Tibial nerve (tissue), 3 donors: ENCODE measurements around the gene MBTPS2.

Source experiments
- CTCF ChIP-seq, 5 experiments: fragments of 200-600 bp in 3 of 5; fragments of 450-650 bp in 2 of 5; sonication (generic) in 3 of 5; IDR thresholded peaks; one replicate each; pipeline ENCODE4 v1.5.1; 2016 to 2019; ENCODE audit warnings: antibody characterized with exemption in 5 of 5, mild to moderate bottlenecking in 3 of 5, moderate library complexity in 2 of 5
- POLR2A ChIP-seq, 2 donors: fragments of 450-650 bp; IDR thresholded peaks; one replicate each; pipeline ENCODE4 v1.6.1; 2017; ENCODE audit warnings: antibody characterized with exemption in 2 of 2, mild to moderate bottlenecking in 2 of 2, moderate library complexity in 2 of 2

GRCh38 chrX:21802839-21803238 lies 36.6 kb upstream of the MBTPS2 start:
- no peak for TF ChIP-seq CTCF (IDR thresholded peaks at IDR 0.05)
- TF ChIP-seq POLR2A (IDR thresholded peaks at IDR 0.05) = no peak
